ENCODE data around the gene ZNF555. TPM values are rescaled to one million over a fixed set of nuclear protein-coding genes. Genes with fewer than 3 reads are reported as not detected.

Gene ZNF555
- total RNA-seq, 3 donors from 2014 or later (not counting 1 experiment from before 2014, with no cell fraction given), result 2.0 to 4.6 (median 2.9) TPM

- no peak for TF ChIP-seq CTCF (IDR thresholded peaks at IDR 0.05)
- Mint-ChIP-seq H3K27ac (no peak overlapping the region), H3K27me3 (ENCODE audit: low read depth in 2 of 2) (no peaks in the 10 kb centered on the region), H3K9me3 (no peaks in the 10 kb centered on the region), H3K4me1 (peaks cover 20% of the 10 kb centered on the region in 2 donors), H3K4me3 (no peak overlapping the region), H3K36me3 (no peaks in the 10 kb centered on the region)
- WGBS (ENCODE audit: insufficient coverage), result 94% methylated on average over 8 of the region's 11 CpGs
- intact Hi-C loops (cut with micrococcal nuclease), result no loop called here
- ATAC-seq (no peak), DNase-seq (no peak)
- no peak overlapping the region for H3K4me3 ChIP-seq (ENCODE audit: low read length)
- no peaks in the 10 kb centered on the region for H3K9me3 ChIP-seq (ENCODE audit: control insufficient read depth, insufficient read depth, low read length)
- H3K27ac ChIP-seq (ENCODE audit: low read length), result no peak overlapping the region
- H3K27me3 ChIP-seq (ENCODE audit: control insufficient read depth, insufficient read depth, low read length), result no peaks in the 10 kb centered on the region
- no peaks in the 10 kb centered on the region for H3K36me3 ChIP-seq (ENCODE audit: control insufficient read depth, insufficient read depth, low read length)
- peaks cover 10% of the 10 kb centered on the region for H3K4me1 ChIP-seq (ENCODE audit: control insufficient read depth, insufficient read depth, low read length)
These were observed 64.7 kb downstream of the ZNF555 start for GRCh38 chr19:2905918-2906519.

GRCh38 chr19:2906631-2907195 is 65.4 kb downstream of the ZNF555 start:
- Mint-ChIP-seq H3K27ac (no peak overlapping the region), H3K4me3 (no peak overlapping the region), H3K27me3 (ENCODE audit: low read depth in 2 of 2) (no peaks in the 10 kb centered on the region), H3K36me3 (no peaks in the 10 kb centered on the region), H3K9me3 (no peaks in the 10 kb centered on the region), H3K4me1 (peaks cover 13% of the 10 kb centered on the region in 2 donors)
- no peak for TF ChIP-seq CTCF (IDR thresholded peaks at IDR 0.05)
- WGBS (ENCODE audit: insufficient coverage), result 92% methylated on average over 20 of the region's 20 CpGs
- Histone ChIP-seq H3K4me3 (ENCODE audit: low read length) (no peak overlapping the region), H3K27ac (ENCODE audit: low read length) (no peak overlapping the region), H3K36me3 (ENCODE audit: control insufficient read depth, insufficient read depth, low read length) (no peaks in the 10 kb centered on the region), H3K27me3 (ENCODE audit: control insufficient read depth, insufficient read depth, low read length) (no peaks in the 10 kb centered on the region), H3K4me1 (ENCODE audit: control insufficient read depth, insufficient read depth, low read length) (peaks cover 4% of the 10 kb centered on the region), H3K9me3 (ENCODE audit: control insufficient read depth, insufficient read depth, low read length) (no peaks in the 10 kb centered on the region)
- no peak for DNase-seq
- no peak for ATAC-seq
- intact Hi-C loops (cut with micrococcal nuclease), result no loop called here

Other genes with a start within 250 kb of the ZNF555 start
- gene GNG7, start 138.8 kb upstream of the ZNF555 start, total RNA-seq, result 1 to 10 TPM in 2 of 3 donors, under 1 TPM in 1; 0.75 to 4.8 (median 1.5) TPM
- gene DIRAS1, start 120.1 kb upstream of the ZNF555 start, total RNA-seq, result under 1 TPM; 0.12 to 0.48 (median 0.18) TPM
- 10 to 100 TPM; 14.8 to 29.4 (median 19.6) TPM for gene SLC39A3, start 101.5 kb upstream of the ZNF555 start, total RNA-seq
- gene SGTA, start 58.2 kb upstream of the ZNF555 start, total RNA-seq, result 10 to 100 TPM; 35.2 to 38.1 (median 36.2) TPM
- 10 to 100 TPM; 31.6 to 44.0 (median 33.4) TPM for gene THOP1, start 56.0 kb upstream of the ZNF555 start, total RNA-seq
- 1 to 10 TPM; 3.4 to 5.6 (median 3.7) TPM for gene ZNF554, start 21.6 kb upstream of the ZNF555 start, total RNA-seq
- gene ZNF556, start 25.9 kb downstream of the ZNF555 start, total RNA-seq, result not detected
- gene ZNF57, start 59.5 kb downstream of the ZNF555 start, total RNA-seq, result 1 to 10 TPM; 4.4 to 7.5 (median 4.7) TPM
- gene ZNF77, start 103.5 kb downstream of the ZNF555 start, total RNA-seq, result 1 to 10 TPM; 6.0 to 9.2 (median 6.8) TPM
- gene TLE6, start 136.1 kb downstream of the ZNF555 start, total RNA-seq, result 1 to 10 TPM in 1 of 3 donors, under 1 TPM in 1, not detected in 1; 0.49 to 2.2 TPM
- 1 to 10 TPM; 6.1 to 8.8 (median 8.2) TPM for gene TLE2, start 187.8 kb downstream of the ZNF555 start, total RNA-seq
- 1,000 to 10,000 TPM in 1 of 3 donors, 100 to 1,000 TPM in 2; 943 to 1,012 (median 968) TPM for gene TLE5, start 221.0 kb downstream of the ZNF555 start, total RNA-seq